CD4-positive, alpha-beta T cell treated with Interleukin-17A for 4 hours (primary cell): ENCODE data around the gene FOXE3.
A peak's percentile ranks its signal among the peaks of the same experiment; 100 is the strongest.

ENCODE experiments used
- DNase-seq: peaks from one replicate; pipeline ENCODE4 v3.0.0-alpha.2; 2020; ENCODE audit warnings: mixed read lengths

The FOXE3 gene

GRCh38 chr1:47406966-47407365 lies 9.1 kb upstream of the FOXE3 start:
- DNase-seq = no peak

- DNase-seq = no peak
These were observed 8.6 kb upstream of the FOXE3 start for GRCh38 chr1:47407481-47407880.

- no peak for DNase-seq
These were observed 6.6 kb upstream of the FOXE3 start for GRCh38 chr1:47409311-47410067.

- DNase-seq = no peak
These were observed 6.0 kb upstream of the FOXE3 start for GRCh38 chr1:47410068-47410455.

- no peak for DNase-seq
These were observed 4.6 kb upstream of the FOXE3 start for GRCh38 chr1:47411436-47411835.

GRCh38 chr1:47412437-47412836 lies 3.6 kb upstream of the FOXE3 start:
- no peak for DNase-seq

- no peak for DNase-seq
These were observed 459 bp downstream of the FOXE3 start for GRCh38 chr1:47416319-47417169.

GRCh38 chr1:47417170-47418044 lies 1.3 kb downstream of the FOXE3 start:
- no peak for DNase-seq

- no peak for DNase-seq
These were observed 2.0 kb downstream of the FOXE3 start for GRCh38 chr1:47418122-47418521.

GRCh38 chr1:47418681-47419325 lies 2.7 kb downstream of the FOXE3 start:
- no peak for DNase-seq

- DNase-seq = no peak
These were observed 4.5 kb downstream of the FOXE3 start for GRCh38 chr1:47420547-47420946.

- no peak for DNase-seq
These were observed 7.8 kb downstream of the FOXE3 start for GRCh38 chr1:47423872-47424271.

- DNase-seq = peak; percentile 33
These were observed 8.4 kb downstream of the FOXE3 start for GRCh38 chr1:47424336-47424982.

GRCh38 chr1:47431534-47431933 lies 15.4 kb downstream of the FOXE3 start:
- DNase-seq = no peak

GRCh38 chr1:47432071-47433036 lies 16.3 kb downstream of the FOXE3 start:
- peak; percentile 75 for DNase-seq

GRCh38 chr1:47433037-47433421 lies 16.9 kb downstream of the FOXE3 start:
- DNase-seq = no peak

GRCh38 chr1:47433477-47434050 lies 17.5 kb downstream of the FOXE3 start:
- no peak for DNase-seq

- DNase-seq = peak; percentile 27
These were observed 18.2 kb downstream of the FOXE3 start for GRCh38 chr1:47434051-47434842.

- no peak for DNase-seq
These were observed 19.6 kb downstream of the FOXE3 start for GRCh38 chr1:47435506-47436303.
